Measurements from ENCODE around the gene KRTAP7-1. TPM values are rescaled to one million over a fixed set of nuclear protein-coding genes. Genes with fewer than 3 reads are reported as not detected.

KRTAP7-1 gene
- total RNA-seq, 1 experiment from 2014 or later, result not detected

DNA sequence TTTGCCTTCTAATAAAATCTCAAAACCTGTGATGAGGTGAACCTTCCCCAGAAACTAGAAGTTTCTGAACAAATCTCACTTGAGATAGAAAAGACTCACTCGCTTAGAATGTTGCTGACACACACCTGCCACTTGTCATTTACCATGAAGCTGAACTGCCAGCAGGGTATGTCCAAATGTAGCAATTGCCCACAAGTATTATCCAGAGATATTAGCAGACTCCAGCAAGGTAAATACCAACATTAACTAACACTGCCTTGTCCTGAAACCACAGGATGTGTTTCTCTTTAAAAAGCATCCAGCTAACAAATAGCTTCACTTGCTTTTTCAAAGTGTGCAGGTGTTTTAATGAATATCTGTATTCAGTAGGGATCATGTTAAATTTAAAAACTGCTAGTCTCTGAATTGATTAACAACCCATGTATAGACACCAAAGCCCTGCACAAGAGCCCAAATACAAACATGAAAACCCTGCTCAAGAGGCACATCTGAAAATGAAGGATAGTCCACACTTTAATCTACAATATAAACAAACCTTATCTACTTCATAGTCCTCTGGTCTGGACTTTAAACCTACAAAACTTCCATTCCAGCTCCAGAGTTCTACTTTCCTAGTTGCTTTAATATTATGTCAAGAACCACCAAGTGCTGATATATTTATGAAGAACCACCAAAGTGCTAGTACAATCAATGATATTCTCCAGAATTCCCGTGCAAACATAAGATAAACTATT lies 35.8 kb downstream of the KRTAP7-1 start:
- no peak overlapping the region for H2AFZ ChIP-seq (ENCODE audit: low read length)
- H2BK12ac ChIP-seq (ENCODE audit: insufficient read length, low read depth, low read length), result no peak overlapping the region
- no peak overlapping the region for H3K56ac ChIP-seq (ENCODE audit: insufficient read length, low read depth, low read length)
- no peak overlapping the region for H3K4me2 ChIP-seq (ENCODE audit: insufficient read depth, insufficient read length, low read length)
- no peak overlapping the region for H3K4me3 Mint-ChIP-seq
- H2BK5ac ChIP-seq (ENCODE audit: insufficient read length, low read length), result no peak overlapping the region
- H3K27me3 ChIP-seq (ENCODE audit: insufficient read depth, low read length), result no peaks in the 10 kb centered on the region
- H2BK120ac ChIP-seq (ENCODE audit: low read depth, low read length, poor library complexity, severe bottlenecking), result no peak overlapping the region
- H3K27me3 Mint-ChIP-seq (ENCODE audit: low read depth), result peaks cover 1% of the 10 kb centered on the region; the same call in 1 of the 2 replicates
- H3K4me1 Mint-ChIP-seq, result no peaks in the 10 kb centered on the region
- no CpG with 5 or more reads among the region's 2 CpGs for WGBS (ENCODE audit: extremely low coverage, insufficient read length, low lambda C conversion rate)
- no peak overlapping the region for H4K8ac ChIP-seq (replicated peaks; ENCODE audit: insufficient read length, low read depth, low read length)
- TF ChIP-seq, protein P1, sequence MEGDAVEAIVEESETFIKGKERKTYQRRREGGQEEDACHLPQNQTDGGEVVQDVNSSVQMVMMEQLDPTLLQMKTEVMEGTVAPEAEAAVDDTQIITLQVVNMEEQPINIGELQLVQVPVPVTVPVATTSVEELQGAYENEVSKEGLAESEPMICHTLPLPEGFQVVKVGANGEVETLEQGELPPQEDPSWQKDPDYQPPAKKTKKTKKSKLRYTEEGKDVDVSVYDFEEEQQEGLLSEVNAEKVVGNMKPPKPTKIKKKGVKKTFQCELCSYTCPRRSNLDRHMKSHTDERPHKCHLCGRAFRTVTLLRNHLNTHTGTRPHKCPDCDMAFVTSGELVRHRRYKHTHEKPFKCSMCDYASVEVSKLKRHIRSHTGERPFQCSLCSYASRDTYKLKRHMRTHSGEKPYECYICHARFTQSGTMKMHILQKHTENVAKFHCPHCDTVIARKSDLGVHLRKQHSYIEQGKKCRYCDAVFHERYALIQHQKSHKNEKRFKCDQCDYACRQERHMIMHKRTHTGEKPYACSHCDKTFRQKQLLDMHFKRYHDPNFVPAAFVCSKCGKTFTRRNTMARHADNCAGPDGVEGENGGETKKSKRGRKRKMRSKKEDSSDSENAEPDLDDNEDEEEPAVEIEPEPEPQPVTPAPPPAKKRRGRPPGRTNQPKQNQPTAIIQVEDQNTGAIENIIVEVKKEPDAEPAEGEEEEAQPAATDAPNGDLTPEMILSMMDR (conservative IDR thresholded peaks at IDR 0.05), result no peak
- no peak overlapping the region for H2AK5ac ChIP-seq (ENCODE audit: insufficient read length, low read length)
- H3K23me2 ChIP-seq (ENCODE audit: insufficient read length, low read depth, low read length, poor library complexity, severe bottlenecking), result no peaks in the 10 kb centered on the region
- no peak for DNase-seq
- no peak overlapping the region for H3T11ph ChIP-seq (ENCODE audit: low read length)
- no peak overlapping the region for H3K14ac ChIP-seq (ENCODE audit: insufficient read depth, low read length)
- no peak overlapping the region for H3K4ac ChIP-seq (ENCODE audit: low read depth, low read length)
- H3K79me1 ChIP-seq (ENCODE audit: insufficient read depth, low read depth, low read length, poor library complexity, severe bottlenecking), result no peaks in the 10 kb centered on the region
- H4K20me1 ChIP-seq (ENCODE audit: control insufficient read depth, insufficient read depth, insufficient read length), result no peaks in the 10 kb centered on the region
- no peak overlapping the region for H4K5ac ChIP-seq (ENCODE audit: insufficient read length, low read depth, low read length)
- H2BK20ac ChIP-seq (ENCODE audit: low read depth, low read length, poor library complexity, severe bottlenecking), result no peak overlapping the region
- H3K9me3 Mint-ChIP-seq, result peaks cover 0 to 8% of the 10 kb centered on the region in 2 experiments; a peak in 2 of 5 replicates
- H3K9me3 ChIP-seq (ENCODE audit: control insufficient read depth, low read depth, low read length), result no peaks in the 10 kb centered on the region
- H2BK15ac ChIP-seq (ENCODE audit: low read depth, low read length), result no peak overlapping the region
- H3K4me1 ChIP-seq (ENCODE audit: insufficient read depth, low read length), result no peaks in the 10 kb centered on the region
- no peaks in the 10 kb centered on the region for H3K79me2 ChIP-seq (ENCODE audit: insufficient read depth, low read length)
- no peak overlapping the region for H3K9ac ChIP-seq (ENCODE audit: extremely low read depth, insufficient read length, low read length)
- no peak overlapping the region for H3K27ac Mint-ChIP-seq
- H4K91ac ChIP-seq (ENCODE audit: insufficient read length, low read depth, low read length), result no peak overlapping the region
- H3K18ac ChIP-seq (ENCODE audit: insufficient read length, low read depth, low read length), result no peak overlapping the region
- peaks cover 0 to 7% (median 0%) of the 10 kb centered on the region in 3 experiments; a peak in 2 of 7 replicates for H3K36me3 Mint-ChIP-seq (ENCODE audit: insufficient read depth in 1 of 3, low read depth in 3 of 3)
- H3K27ac ChIP-seq (ENCODE audit: insufficient read length, low read depth, low read length), result no peak overlapping the region
- H3K23ac ChIP-seq (ENCODE audit: insufficient read length, low read depth, low read length), result no peak overlapping the region
